HG03558 (cell line): ENCODE data around the gene ADAP1.

ENCODE experiments used
- ATAC-seq: cut with Tn5 transposase; IDR thresholded peaks from one replicate; pipeline ENCODE4 v1.9.1; 2021; ENCODE audit warnings: moderate number of reproducible peaks; ENCODE audit not compliant: unreplicated experiment; ENCODE audit errors: extremely low read depth

Gene ADAP1

GRCh38 chr7:988963-989529, 34.6 kb upstream of the ADAP1 start:
- ATAC-seq = no peak

- ATAC-seq = no peak
These were observed 34.0 kb upstream of the ADAP1 start for GRCh38 chr7:988426-988911.

GRCh38 chr7:987909-988308, 33.4 kb upstream of the ADAP1 start:
- ATAC-seq = no peak

DNA sequence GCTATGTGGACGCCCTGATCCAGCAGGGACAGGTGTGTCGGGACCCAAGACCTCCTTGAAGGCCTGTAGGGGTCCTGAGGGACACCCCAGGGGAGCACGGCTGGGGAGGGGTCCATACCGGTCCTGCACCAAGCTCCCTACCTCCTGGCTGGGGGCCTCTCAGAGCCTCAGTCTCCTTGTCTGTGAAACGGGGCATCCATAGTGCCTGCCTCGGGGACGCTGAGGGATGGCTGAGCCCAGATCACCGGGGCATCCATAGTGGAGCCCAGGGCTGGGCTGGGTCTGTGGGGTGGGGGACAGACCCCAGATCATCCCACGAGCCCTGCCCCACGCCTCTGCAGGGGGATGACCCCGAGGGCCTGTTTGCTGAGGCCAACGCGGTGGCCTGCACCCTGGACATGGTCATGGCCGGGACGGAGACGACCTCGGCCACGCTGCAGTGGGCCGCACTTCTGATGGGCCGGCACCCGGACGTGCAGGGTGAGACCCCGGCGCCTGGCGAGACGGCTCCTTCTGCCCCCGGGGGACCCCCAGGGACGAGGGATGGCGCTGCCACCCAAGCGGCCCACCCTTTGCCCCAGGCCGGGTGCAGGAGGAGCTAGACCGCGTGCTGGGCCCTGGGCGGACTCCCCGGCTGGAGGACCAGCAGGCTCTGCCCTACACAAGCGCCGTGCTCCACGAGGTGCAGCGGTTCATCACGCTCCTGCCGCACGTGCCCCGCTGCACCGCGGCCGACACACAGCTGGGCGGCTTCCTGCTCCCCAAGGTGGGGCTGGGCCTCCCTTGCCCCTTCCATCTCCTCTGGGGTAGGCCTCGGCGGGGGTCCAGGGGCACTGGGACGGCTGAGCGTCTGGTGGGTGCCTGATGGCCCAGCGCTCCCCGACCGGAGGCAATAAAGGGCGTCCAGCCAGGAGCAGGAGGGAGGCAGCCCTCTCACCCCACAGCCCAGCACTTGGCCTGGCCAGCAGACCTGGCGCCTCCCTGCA, 32.6 kb upstream of the ADAP1 start:
- ATAC-seq = no peak

- ATAC-seq = no peak
These were observed 31.6 kb upstream of the ADAP1 start for GRCh38 chr7:985915-986741.

DNA sequence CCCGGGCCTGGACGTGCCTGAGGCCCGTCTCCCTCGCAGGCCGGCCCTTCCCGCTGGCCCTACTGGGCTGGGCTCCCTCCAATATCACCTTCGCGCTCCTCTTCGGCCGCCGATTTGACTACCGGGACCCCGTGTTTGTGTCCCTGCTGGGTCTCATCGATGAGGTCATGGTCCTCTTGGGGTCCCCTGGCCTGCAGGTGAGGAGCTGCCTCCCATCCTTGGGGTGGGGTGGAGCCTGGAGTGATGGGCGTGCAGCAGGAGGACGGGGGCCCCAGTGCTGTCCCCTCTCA, 30.6 kb upstream of the ADAP1 start:
- no peak for ATAC-seq

DNA sequence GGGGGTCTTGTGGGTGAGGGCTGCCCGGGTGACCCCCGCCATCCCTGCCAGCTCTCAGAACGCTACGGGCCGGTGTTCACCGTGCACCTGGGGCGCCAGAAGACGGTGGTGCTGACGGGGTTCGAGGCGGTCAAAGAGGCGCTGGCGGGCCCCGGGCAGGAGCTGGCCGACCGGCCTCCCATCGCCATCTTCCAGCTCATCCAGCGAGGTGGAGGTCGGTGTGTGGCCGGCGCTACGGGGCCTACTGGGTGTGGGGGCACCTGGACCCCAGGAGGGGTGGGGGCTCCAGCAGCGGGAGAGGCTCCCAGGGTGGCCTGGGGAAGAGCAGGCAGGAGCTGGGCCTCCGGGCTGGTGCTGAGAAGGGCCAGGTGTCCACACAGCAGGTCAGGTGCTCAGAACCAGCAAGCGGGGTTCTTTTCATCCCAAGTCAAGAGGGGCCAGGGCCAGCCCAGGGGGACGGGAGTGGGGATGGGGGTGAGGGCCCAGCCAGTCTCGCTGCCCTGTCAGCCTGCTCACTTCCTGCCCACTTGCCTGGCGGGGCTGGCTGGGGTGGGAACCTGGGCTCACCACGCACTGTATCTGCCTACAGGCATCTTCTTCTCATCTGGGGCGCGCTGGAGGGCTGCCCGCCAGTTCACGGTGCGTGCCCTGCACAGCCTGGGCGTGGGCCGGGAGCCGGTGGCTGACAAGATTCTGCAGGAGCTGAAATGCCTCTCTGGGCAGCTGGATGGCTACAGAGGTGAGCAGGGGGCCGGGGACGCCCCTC, 30.1 kb upstream of the ADAP1 start:
- no peak for ATAC-seq

GRCh38 chr7:983616-984071, 29.2 kb upstream of the ADAP1 start:
- no peak for ATAC-seq

DNA sequence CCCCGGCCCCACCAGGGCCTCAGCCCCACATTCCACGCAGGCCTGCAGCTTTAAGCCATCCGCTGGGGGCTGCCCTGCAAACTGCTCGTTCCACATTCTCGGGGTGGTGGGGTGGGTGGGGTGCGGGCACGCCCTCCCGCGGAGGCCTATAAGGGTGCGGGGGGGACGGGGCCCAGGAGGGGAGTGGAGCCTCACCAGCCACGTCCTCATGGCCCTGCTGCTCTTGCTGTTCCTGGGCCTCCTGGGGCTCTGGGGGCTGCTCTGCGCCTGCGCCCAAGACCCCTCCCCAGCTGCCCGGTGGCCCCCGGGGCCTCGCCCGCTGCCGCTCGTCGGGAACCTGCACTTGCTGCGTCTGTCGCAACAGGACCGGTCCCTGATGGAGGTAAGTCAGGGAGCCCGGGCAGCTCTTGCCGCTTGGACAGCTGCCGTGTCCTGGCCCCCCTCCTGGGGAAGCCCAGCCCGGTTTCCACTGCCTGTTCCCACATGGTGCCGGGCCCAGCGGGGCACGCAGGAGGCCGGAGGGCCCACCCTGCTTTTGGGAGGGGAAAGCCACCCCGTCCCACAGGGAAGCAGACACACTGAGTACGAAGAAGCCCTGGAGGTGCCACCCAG, 28.6 kb upstream of the ADAP1 start, which contains the start of gene CYP2W1:
Gene CYP2W1 (plus strand): TSS at position 178 of the 612 bp plus-strand sequence. CDS start 31 bp downstream, at position 209.
- ATAC-seq = no peak

DNA sequence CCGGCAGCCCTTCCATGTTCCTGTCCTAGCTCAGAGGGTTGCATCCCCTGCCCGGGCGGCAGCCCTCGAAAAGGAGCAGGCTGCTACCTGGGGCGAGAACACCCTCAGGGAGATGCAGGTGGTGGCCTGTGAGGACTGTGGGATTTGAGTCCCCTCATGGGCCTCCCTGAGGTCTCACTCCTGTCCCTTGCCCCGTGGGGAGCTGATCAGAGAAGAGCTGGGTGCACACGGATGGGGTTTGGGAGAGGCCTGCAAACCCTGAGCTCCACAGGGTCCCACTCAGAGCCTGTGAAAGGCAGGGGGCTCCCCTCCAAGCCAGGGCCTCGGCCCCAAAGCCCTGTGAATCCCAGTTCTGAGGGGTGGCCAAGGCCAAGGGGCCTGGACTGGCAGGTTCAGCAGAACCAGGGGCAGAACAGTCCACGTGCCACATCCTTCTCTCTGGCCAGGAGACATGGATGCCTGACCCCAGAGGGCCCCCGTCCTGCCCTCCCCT, 28.1 kb upstream of the ADAP1 start:
- no peak for ATAC-seq

DNA sequence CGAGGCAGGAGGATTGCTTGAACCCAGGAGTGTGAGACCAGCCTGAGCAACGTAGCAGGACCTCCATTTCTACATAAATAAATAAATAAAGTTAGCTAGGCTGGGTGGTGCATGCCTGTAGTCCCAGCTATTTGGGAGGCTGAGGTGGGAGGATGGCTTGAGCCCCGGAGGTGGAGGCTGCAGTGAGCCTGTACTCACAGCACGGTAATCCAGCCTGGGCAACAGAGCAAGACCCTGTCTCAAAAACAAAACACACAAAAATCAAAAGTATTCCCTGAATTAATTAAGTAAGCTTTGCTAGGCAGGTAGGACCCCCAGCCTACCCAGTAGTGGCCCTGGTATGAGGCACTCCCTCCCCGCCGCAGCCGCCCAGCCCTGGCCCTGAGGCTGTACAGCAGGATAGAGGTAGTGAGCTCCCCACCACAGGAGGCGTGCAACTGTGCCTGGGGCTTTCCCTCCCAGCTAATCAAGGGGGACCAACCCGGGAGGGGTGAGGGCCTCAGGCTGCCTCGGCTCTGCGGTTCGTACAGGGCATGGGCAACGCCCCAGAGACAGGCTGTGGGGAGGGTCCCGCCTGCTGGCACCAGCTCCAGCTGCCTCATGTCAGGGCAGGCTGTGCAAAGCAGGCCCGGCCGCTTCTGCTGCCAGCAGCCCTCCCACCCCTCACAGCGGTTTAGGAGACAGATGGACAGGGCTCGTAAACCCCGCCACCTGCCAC, 27.5 kb upstream of the ADAP1 start:
- no peak for ATAC-seq

DNA sequence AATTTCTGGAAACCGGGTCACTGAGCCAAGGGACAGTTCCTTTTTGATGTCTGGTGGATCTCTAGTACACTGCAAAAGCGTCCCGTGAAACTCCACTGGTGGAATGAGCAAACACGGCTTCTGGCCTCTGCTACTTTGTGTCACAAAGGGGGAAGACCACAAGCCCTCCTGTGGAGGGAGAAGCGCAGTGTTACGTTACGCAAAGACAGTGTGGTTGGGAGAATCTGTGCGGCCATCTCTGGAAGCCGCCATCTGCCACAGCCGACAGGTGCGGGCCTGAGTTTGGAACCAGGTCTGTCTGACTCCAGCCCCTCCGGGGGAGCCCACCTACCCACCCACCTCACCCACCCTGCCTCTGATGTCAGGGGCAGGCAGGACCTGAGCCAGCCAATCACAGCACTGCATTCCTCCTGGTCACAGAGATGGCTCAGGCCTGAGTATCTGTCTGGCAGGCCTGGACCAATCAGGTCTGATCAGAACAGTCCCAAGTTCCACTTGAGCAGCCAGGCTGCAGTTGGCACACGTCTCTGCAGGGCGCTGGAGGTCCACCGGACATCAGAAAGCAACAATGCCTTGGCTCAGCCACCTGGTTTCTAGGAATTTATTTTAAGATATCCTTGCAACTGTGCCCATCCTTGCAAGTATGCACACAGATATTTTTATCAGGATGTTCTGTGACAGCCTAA, 25.5 kb upstream of the ADAP1 start:
- no peak for ATAC-seq

- no peak for ATAC-seq
These were observed 24.7 kb upstream of the ADAP1 start for GRCh38 chr7:979151-979550.

GRCh38 chr7:978416-979091, 24.1 kb upstream of the ADAP1 start:
- ATAC-seq = no peak

DNA sequence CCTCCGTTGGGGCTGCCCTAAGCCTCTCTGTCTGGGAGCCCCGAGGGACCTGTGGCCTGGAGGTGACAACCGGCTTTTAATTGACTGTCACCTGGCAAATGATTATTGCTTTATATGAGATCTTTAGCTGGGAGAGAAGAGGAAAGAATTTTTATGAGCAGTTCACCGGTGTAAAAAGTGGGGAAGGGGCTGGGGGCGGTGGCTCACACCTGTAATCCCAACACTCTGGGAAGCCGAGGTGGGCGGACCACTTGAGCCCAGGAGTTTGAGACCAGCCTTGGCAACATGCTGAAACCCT, 23.5 kb upstream of the ADAP1 start:
- ATAC-seq = no peak

- ATAC-seq = no peak
These were observed 23.0 kb upstream of the ADAP1 start for GRCh38 chr7:977326-978048.

DNA sequence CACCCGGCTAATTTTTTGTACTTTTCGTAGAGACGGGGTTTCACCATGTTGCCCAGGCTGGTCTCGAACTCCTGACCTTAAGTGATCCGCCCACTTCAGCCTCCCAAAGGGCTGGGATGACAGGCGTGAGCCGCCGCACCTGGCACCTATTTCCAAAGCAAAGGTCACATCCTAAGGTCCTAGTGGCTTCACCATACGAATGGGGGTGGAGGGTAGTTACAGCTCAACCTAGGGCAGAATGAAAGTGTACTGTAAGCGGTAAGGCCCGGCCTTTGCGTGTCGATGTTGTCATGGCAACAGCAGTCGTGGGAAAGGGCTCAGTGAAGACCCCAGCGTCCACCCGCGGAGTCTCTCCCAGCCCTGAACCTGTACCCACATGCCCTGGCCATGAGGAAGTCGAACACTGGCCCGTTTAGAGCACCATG, 22.4 kb upstream of the ADAP1 start:
- no peak for ATAC-seq
